Tongue (tissue), 2 donors: ENCODE measurements around the gene CAPN10. TPM values are rescaled to one million over a fixed set of nuclear protein-coding genes. Genes with fewer than 3 reads are reported as not detected.

Experiments used
- DNase-seq: peaks from one replicate; pipeline ENCODE4 v3.0.0-alpha.2; 2015
- total RNA-seq: library from RNA; depleted of rRNA; stranded (reverse); fragments of >200 nt; gene quantifications from one replicate; pipeline ENCODE4 v1.2.3, GENCODE V29; 2014

The CAPN10 gene
- total RNA-seq, 1 donor from 2014 or later = 24.3 TPM

GRCh38 chr2:240624011-240624949 is 37.7 kb downstream of the CAPN10 start:
- no peak for DNase-seq

DNA sequence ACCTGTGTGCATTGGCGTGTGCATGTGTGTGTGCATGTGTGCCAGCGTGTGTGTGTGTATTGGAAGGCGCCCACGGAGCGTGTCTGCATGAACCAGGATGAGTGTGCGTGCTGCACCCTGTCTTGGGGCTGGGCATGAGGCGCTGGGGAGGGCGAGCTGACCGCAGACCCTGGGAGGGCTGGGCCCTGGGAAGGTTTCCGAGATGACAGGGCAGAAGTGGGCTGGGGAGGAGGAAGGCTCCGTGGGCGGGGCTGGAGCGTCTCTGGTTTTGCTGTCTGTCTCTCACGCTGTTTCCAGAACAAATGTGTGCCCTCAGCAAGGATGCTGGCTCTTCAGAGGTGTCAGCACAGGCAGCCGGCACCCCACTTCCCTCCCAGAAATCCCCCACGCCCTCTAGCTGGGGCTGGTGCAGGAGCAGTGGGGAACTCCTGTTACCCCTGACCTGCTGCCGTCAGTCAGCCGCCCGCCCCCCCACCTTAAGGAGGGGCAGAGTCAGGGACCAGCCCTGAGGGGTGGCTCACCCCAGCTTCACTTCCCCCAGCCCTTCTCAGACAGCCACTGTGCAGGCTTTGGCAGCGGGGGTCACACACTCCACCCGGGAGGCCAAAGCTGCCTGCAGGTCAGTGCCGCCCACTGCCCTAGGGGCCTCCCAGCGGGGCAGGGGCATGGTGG is 38.6 kb downstream of the CAPN10 start, which contains the start of gene GPR35:
Gene GPR35, plus strand, starts transcription at position 531 of the 672 bp plus-strand sequence. CDS start 4,473 bp downstream, outside the sequence.
- peak; percentile 25 for DNase-seq

- DNase-seq = peak; percentile 33
These were observed 40.2 kb downstream of the CAPN10 start for GRCh38 chr2:240626531-240627300.

DNA sequence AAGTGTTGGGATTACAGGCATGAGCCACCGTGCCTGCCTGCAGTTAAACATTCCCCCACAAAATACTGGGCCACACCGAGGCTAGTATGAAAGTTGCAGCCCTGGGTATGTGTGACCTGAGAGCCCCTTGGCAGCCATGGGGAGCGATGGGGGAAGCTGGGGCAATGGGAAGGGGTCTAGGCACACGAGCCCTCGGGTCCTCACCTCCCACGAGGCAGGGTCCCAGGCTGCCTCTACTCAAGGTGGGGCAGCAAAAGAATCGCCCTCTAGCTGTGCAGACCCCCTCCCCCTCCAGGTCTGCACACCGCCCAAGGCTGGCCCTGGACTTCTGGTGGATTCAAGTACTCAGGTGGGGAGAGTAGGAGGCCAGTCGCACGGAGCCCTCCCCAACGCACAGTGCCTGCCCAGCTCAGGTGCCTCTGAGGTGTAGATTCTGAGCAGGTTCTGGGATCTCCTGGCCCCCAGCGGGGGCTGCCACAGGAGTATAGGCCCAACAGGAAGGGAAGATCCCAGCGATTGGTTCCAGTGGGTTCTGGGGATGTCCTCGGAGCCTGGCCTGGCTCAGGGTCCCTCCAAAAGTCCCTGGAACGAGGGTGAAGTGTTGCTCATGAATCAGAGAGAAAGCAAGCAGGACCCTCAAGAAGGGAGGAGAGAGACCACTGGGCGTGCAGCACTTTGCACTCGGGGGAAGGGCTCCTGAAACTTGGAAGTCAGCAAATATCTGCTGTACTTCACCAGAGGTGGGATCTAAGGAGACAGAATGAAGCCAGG is 41.4 kb downstream of the CAPN10 start:
- no peak for DNase-seq

DNA sequence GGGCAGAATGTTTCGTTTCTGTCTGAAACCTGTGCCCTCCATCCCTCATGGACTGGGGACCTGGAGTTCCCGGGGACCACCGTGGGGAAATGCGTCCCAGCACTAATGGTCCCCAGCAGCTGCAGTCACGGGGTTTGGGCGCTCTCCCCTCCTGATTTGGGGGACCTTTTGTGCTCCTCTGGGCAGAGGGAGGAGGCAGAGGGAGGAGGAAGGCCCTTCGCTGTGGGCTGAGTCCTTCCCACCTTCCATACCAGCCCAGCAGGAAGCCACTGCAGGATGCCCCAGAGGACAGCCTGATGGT is 41.9 kb downstream of the CAPN10 start:
- no peak for DNase-seq

DNA sequence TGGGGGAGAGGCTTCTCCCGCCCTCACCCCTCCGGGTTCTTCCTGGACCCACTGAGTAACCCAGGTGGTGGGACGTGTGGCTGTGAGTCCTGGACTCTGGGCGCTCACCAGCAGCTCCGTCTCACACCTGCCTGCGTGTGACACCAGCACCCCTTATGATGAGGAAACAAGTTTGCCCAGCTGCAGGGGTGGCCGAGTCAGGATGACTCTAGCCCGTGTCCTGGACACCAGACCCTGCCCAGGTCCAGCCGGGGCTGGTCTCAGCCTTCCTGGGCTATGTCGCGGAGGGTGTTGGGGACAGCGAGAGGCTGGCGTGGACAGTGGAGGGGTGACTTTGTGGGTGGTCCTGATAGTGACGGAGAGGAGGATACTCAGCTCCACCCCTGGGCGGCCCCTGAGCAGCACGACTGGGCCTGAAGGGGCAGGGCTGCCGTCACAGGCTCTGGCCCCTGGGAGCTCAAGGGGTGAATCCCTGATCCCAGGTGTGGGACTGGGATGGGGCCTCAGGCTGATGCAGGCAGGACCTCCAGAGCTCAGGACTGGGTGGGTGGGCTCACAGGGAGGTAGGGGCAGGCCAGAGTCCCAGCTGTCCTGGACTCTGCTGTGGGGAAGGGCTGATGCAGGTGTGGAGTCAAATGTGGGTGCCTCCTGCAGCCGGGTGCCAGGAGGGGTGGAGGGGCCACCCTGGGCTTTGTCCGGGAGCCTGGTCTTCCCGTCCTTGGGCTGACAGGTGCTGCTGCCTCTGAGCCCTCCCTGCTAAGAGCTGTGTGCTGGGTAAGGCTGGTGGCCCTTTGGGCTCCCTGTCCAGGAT is 42.5 kb downstream of the CAPN10 start:
- no peak for DNase-seq

GRCh38 chr2:240629619-240629967 is 43.1 kb downstream of the CAPN10 start:
- no peak for DNase-seq

- no peak for DNase-seq
These were observed 43.6 kb downstream of the CAPN10 start for GRCh38 chr2:240629968-240630770.

GRCh38 chr2:240630771-240631547 is 44.4 kb downstream of the CAPN10 start:
- DNase-seq = no peak

- DNase-seq = no peak
These were observed 45.2 kb downstream of the CAPN10 start for GRCh38 chr2:240631548-240632305.

DNA sequence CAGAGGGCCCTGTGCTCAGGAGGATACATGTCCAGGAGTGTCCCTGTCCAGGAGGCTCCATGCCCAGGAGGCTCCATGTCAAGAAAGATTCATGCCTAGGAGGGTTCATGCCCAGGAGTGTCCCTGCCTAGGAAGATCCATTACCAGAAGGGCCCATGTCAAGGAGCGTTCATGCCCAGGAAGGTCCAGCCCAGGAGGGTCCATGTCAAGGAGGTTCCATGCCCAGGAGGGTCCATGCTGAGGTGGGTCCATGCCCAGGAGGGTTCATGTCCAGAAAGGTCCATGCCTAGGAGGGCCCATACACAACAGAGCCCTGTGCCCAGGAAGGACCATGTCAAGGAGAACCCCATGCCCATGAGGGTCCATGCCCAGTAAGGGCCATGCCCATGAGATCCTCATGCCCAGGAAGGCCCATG is 45.8 kb downstream of the CAPN10 start:
- DNase-seq = no peak

DNA sequence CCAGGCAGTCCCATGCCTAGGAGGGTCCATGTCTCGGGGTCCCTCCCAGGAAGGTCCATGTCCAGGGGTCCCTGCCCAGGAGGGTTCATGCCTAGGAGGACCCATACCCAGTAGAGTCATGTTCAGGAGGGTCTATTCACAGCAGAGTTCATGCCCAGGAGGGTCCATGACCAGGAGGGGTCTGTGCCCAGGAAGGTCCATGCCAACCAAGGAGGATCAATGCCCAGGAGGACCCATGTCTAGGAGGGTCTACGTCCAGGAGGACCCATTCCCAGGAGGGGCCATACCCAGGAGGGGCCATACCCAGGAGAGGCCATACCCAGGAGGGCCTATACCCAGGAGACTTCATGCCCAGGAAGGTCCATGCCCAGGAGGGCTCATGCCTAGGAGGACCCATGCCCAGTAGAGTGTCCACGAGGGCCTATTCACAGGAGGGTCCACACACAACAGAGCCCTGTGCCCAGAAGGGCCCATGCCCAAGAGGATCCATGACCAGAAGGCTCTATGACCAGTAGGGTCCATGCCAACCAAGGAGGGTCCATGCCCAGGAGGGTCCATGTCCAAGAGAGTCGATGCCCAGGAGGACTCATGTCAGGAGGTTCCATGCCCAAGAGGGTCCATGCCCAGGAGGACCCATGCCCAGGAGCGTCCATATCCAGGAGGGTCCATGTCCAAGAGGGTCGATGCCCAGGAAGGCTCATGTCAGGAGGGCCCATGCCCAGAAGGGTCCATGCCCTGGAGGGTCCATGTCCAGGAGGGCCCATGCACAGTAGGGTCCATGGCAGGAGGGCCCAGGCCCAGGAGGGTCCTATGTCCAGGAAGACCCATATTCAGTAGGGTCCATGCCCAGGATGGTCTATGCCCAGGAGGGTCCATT is 48.8 kb downstream of the CAPN10 start:
- no peak for DNase-seq

- no peak for DNase-seq
These were observed 49.5 kb downstream of the CAPN10 start for GRCh38 chr2:240635998-240636547.

GRCh38 chr2:240636563-240637115 is 50.1 kb downstream of the CAPN10 start:
- DNase-seq = no peak

DNA sequence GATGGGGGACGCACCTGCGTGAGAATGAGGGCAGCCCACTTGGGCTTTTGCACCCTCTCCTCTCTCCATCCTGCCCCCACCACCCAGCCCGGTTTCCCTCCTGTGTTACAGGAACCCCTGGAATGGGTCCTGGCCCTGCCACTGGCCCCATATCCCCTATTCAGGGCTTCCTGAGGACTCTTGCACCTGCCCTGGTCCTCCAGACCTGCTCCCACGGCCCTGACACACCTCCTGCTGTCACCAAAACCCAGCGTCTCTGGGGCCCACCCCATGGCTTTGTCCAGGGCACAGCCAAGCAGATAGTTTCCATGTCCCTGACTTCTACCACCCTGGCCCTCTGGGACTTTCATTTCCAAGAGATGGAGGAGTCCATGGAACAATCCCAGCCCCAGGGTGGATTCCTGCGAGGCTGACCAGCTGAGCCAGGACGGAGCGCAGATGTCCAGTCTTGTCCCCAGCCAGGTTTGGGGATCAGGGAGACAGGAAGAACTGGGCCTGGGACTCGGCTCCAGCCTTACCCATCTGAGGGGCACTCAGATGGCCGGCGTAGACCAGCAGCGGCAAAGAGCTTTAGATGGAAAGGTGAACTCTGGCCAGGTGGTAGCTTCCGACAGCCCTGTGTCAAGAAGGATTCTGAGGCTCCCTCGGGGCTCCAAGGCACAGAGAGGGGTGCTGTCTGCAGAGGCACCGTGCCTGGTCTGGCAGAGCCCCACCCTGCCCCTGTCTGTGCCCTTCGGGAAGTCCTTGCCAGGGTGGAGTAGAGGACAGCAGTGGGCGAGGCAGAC is 50.8 kb downstream of the CAPN10 start:
- no peak for DNase-seq

GRCh38 chr2:240637901-240638345 is 51.4 kb downstream of the CAPN10 start:
- no peak for DNase-seq
